OCI-LY7 (cell line): Measurements from ENCODE around the gene TXNDC12.

Experiments used
- EZH2phosphoT487 ChIP-seq: fragments of 200-600 bp; sonication (generic); IDR thresholded peaks from 2 replicates; pipeline ENCODE4 v1.6.1; 2018; ENCODE audit warnings: low read depth, borderline replicate concordance, mild to moderate bottlenecking, mixed run types, antibody characterized with exemption, low read length, moderate library complexity, mixed read lengths
- TF ChIP-seq, protein P1 (sequence below): fragments of 200-600 bp; sonication (generic); conservative IDR thresholded peaks from 2 replicates; pipeline ENCODE4 v1.5.1; 2014; ENCODE audit warnings: mild to moderate bottlenecking, antibody characterized with exemption, low read length, moderate library complexity, mixed read lengths

- TF ChIP-seq, protein P1, sequence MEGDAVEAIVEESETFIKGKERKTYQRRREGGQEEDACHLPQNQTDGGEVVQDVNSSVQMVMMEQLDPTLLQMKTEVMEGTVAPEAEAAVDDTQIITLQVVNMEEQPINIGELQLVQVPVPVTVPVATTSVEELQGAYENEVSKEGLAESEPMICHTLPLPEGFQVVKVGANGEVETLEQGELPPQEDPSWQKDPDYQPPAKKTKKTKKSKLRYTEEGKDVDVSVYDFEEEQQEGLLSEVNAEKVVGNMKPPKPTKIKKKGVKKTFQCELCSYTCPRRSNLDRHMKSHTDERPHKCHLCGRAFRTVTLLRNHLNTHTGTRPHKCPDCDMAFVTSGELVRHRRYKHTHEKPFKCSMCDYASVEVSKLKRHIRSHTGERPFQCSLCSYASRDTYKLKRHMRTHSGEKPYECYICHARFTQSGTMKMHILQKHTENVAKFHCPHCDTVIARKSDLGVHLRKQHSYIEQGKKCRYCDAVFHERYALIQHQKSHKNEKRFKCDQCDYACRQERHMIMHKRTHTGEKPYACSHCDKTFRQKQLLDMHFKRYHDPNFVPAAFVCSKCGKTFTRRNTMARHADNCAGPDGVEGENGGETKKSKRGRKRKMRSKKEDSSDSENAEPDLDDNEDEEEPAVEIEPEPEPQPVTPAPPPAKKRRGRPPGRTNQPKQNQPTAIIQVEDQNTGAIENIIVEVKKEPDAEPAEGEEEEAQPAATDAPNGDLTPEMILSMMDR, result no peak
- no peak for TF ChIP-seq EZH2phosphoT487
Measured at GRCh38 chr1:52080014-52080415, 25.0 kb upstream of the TXNDC12 start.
